Activated naive CD4-positive, alpha-beta T cell treated with Interleukin-2 at 50 U/mL for 16 hours (primary cell): Measurements from ENCODE around the gene BACH2.
"Not testable (repeated sequence)": the region's sequence is repeated elsewhere in the genome, so short reads cannot be mapped to it uniquely, and the experiment has no call there.

Source experiments
- DNase-seq: peaks from one replicate; pipeline ENCODE4 v3.0.0-alpha.2; 2020

Gene BACH2

GRCh38 chr6:90179190-90180169 lies 117.2 kb downstream of the BACH2 start:
- no peak for DNase-seq

DNA sequence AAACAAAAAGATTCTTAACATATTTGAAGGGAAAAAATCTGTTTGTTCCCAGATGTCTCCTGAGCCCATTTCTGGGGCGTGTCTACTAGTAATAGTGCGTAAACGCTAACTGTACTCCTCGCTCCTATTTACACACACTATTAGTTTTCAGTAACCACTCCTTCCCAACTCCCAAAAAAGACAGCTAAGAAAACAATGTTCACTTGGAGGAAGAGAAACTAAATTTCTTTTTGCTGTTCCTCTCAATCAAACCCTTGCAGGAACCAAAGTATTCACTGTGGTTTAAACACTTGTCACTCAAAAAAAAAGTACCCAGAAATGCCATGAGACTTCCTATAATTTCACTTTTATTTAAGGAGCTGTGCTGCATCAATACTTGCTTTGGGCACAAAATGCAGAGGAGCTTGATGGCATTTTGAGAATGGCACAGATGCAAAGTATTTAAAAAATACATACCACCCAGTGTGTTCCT lies 118.2 kb downstream of the BACH2 start:
- DNase-seq, result no peak

GRCh38 chr6:90177544-90178383 lies 118.9 kb downstream of the BACH2 start:
- no peak for DNase-seq

DNA sequence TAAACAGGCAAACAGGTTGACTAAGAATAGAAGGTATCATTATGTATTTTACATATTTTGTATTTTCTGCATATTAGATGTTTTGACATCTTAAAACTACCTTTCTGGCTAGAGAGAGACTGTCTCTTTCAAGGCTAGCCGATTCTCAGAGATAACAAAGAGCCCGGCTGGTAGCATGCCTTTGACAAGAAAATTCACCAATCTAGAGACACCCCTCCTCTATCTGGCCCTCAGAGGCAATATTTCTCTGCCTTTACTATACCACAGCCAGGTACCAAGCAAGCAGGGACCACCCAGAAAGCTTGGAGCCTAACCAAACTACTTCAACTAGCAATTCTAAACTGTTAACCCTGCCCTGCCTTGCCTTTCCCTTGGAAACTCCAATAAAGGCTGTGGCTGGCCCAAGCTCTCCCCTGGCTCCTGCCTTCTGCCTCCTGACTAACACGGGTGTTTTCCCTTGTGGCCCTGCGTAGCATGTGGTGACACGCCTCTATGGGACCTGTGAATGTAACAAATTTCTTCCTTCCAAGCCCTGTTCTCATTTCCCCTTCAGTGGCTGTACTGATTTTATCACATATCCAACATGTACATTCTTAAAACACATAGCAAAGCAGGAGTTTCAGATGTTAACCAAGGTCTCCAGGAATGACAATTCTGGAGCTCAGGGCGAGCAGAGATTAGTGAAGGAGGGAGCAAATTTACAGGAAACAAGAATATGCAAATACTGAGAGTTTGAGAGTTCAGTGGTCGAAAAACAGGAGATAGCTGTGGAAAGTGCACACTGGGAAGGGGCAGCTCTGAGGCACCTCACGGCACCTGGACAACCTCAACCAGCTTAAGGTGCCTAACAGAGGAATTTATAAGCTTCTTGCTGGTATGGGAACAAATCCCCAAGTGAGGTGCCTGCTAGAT lies 120.8 kb downstream of the BACH2 start:
- DNase-seq, result peak; percentile 65

GRCh38 chr6:90173262-90173925 lies 123.2 kb downstream of the BACH2 start:
- no peak for DNase-seq

- no peak for DNase-seq
Measured at GRCh38 chr6:90170601-90171000, 126.0 kb downstream of the BACH2 start.

DNA sequence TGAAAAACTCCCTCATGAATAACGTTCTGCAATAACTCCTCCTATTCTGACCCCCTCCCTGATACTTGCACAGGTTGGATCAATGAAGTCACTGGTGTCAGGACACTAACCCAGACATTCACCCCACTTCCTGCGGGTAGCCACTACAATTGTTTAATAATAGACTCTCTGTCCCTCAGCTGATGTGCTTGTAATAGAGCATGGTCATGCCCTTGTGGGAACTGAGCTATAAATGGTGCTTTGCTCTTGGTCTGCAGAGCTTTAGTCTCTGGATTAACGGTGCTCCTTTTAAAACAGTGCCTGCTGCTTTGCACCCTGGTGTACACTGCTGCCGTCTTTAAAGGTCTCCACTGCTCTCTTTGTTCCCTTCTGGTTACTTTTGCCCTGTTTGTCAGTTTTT lies 127.3 kb downstream of the BACH2 start:
- DNase-seq, result no peak

GRCh38 chr6:90168693-90169131 lies 127.9 kb downstream of the BACH2 start:
- DNase-seq, result no peak

DNA sequence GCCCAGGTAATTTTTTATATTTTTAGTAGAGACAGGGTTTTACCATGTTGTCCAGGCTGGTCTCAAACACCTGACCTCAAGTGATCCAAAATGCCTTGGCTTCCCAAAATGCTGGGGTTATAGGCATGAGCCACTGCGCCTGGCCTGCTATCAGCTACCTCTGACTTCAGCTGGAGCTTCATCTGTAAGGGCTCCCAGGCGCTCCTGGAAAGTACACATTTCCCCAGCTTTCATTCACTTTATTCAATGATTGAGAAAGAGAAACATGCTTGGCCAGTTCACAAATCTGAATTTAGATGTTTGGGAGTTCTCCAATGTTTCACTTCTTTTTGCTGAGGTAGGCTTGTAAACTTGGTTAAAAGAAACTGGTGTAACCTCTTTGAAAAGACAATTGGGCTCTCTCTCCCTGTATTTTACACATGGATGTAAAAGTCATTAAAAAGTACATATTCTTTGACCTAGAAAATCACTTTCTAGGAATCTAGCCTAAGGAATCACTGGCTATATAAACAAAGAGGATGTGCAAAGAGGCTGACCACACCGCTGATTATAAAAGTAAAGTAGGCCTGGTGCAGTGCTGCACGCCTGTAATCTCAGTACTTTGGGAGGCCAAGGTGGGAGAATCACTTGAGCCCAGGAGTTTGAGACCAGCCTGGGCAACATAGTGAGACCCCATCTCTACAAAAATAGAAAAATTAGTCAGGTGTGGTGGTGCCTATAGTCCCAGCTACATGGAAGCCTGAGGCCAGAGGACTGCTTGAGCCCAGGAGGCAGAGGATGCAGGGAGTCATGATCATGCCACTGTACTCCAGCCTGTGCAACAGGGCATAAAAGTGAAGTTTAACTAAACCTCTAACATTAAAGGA lies 128.9 kb downstream of the BACH2 start:
- no peak for DNase-seq

GRCh38 chr6:90166155-90166924 lies 130.3 kb downstream of the BACH2 start:
- not testable (repeated sequence) for DNase-seq

DNA sequence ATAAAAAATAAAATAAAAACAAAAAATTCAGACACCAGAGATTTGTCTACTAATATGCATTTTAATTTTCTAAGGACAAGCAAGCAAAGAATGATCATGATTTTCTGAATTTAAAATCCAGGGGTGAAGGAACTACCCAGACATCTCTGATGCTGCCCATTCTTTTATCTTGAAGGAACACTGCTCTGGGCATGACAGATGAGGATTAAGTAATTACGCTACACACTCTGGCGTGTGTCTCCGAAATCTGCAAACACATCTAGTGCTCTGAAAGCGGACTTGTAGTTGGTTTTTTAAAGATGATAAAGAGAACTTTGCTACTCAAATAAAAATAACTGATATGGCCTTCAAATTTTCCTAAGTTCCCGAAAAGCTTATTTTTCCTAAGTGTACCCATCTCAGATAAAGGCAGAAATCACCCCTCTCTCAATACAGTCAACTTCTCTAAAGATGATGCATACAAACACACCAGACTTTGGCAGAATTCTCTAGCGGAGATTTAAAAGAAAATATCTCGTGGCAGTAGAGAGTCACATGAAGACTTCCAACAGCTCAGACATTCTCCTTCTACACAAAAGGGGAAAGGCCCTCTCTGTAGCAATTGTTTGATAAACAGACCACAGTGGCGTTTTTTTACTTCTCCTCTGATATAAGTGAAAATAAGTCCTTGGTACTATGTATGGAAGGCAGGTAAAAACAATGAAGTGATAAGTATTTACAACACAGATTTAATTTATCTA lies 133.8 kb downstream of the BACH2 start:
- DNase-seq, result no peak

DNA sequence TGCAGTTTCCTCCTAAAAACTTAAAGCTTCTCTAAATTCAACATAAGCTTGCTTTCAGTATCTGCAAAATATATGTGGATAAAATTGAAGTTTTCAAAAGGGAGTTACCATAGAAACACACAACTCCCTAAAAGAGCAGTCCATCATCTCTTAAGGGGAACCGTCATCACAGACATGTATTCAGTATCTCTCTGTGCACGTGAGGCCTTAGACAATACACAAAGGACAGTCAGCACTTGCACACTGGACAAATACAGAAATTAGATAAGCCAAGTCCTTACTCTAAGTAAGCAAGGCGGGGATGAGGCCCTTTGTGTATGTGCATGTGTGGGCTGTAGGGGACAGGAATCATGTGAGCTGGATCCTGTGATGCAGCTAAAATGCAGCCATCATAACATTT lies 136.6 kb downstream of the BACH2 start:
- DNase-seq, result no peak

GRCh38 chr6:90159452-90159851 lies 137.2 kb downstream of the BACH2 start:
- DNase-seq, result no peak

DNA sequence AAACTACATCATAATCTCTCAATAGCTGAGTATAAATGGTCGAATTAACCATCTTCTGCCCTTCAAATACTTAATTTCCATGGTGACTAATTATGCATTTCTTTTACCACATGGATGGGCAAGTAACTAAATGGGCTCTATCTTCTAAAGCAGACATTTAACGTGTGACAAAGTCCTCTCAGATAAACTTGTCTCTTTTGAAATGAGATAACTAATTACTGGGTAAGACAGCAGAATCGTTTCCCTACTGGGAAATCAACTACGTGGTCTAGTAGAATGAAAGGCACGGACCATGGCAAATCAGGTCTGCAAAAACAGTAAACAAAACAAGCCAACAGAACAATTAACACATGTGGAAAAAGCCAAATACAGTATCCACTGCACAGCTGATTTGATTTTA lies 137.7 kb downstream of the BACH2 start:
- no peak for DNase-seq

DNA sequence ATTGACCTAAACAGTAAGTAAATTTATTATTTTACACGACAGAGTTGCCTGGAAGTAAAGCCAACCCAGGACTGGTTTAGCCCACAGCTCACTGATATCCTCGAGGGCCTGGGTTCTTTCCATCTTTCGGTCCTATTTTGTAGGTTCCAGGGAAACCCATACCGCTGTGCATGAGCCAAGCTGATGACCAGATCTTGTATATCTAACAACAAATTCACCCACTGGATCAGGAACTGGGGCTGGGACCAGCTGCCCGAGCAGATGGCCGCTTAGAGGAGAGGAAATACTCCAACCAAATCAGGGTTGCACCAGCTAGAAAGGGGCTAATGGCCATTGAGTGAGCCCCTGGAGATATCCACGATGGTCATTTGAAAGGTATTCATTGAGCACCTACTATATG lies 139.2 kb downstream of the BACH2 start:
- no peak for DNase-seq

DNA sequence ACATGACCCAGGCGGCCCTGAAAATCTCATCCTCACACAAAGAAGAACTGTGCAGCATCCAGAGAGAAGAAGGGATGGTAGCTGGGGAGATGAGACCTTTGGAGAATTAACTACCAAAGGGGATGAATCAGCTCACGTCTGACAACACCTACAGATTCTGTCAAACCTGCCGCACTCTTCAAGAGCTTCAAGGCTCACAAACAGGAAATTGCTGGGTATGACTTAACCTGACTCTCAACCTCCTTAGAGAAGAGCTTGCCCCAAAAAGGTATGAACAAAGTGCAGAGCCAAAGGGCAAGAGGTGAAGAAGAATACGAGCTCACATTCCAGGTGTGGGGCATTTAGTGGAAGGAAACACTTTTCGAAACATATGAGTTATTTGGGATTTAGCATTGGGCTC lies 139.8 kb downstream of the BACH2 start:
- peak; percentile 32 for DNase-seq

DNA sequence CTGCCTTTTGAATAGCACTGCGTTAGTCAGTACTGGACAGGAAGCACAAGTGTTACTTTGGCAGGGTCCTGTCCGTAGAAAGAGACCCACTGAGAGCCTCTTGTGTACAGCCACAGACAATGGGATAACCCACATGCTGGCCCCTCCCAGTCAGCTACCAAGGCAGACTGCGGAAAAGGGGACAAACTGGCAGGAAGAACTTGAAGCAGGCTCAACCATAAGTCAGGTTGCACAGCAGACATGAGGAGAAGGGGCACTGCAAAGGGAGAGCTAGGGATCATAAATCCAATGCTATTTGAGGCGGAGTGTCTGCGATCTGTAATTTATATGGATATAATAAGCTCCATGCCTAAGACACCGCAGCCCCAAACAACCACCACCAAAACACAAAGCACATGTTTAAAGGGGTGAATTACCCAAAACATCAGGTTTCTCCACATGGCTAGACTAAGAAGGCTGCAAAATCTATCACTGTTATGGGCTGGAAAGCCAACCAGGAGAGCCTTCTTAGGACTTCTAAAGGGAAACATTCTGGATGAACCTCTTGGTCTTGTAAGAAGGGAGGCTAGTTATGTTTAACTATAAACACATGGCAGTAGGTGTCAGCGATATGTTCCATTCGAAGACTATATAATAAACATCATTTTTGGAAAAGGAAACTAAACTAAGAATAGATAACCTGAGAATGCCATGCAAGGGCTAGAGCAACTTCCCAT lies 141.7 kb downstream of the BACH2 start:
- no peak for DNase-seq

DNA sequence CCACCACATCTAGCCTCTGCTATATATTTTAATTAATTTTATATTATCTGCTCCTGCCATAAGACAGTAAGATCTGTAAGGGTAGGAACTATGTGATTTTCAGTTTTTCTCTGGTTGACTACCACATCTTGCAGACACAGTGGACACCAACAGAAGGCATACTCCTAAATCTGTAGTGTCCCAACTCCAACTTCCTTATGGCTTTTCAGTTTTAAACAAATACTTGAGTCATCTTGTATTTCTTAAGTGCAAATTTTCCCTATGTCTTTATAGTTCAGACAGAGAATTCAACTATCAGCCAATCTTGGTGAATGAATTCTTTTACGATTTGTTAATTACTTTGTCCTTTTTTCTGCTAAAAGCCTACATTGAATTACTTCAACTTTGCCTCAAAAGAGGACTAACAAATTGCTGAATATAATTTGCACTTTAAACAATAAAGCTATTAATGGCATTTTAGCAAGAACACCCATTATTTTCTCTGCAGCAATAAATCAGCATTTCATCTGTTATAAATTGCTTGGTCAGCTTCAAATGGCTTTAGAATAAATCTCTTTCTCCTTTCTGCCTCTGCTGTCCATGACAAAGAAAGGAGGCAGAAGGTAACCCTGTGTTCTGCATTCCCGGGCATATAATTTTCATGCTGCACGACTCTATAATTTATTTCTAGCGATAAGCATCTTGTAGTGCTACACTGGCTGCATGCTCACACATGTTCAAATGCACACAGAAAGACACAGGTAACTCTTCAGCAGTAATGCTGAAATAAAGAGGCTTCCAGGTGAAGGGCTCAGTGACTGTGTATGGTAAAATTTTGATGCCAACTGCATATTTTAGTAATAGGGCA lies 144.8 kb downstream of the BACH2 start:
- DNase-seq, result no peak
